ENCODE results near the gene PARVB. TPM values are rescaled to one million over a fixed set of nuclear protein-coding genes. Genes with fewer than 3 reads are reported as not detected.

Gene PARVB
- total and polyA plus RNA-seq, 9 of the 15 experiments (the other 6 are each of a cell fraction or from before 2014, with no cell fraction given): 1.1 to 59.2 (median 29.2) TPM

DNA sequence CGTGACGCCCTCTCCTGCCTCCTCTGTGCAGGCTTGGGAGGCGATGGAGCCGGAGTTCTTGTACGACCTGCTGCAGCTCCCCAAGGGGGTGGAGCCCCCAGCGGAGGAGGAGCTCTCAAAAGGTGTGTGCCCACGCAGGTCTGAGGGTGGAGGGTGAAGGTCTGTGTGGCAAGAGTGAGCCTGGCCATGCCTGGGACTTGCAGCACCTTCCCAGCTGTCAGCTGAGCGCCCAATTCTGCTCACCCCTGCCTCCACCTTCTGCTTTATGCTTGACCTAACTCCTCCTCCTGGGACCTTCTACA, 159.1 kb downstream of the PARVB start:
- no peak overlapping the region for H3K4me3 ChIP-seq
- 0% methylated on average over 4 of the region's 8 CpGs for WGBS (ENCODE audit: insufficient coverage, low coverage, missing lambda C conversion rate)

More for the DNA sequence above, 159.1 kb downstream of the PARVB start:
- H3K79me2 ChIP-seq (ENCODE audit: control insufficient read depth, insufficient read depth, low read length): no peaks in the 10 kb centered on the region
- ATAC-seq (no peak), FAIRE-seq (no peak), DNase-seq (ENCODE audit: extremely low read depth in 1 of 4, low spot score in 3 of 4) (no peak)
- intact Hi-C loops (cut with micrococcal nuclease) (no loop called here), in situ Hi-C loops (cut with MboI) (no loop called here)
- no peak overlapping the region; a peak in 1 of 4 replicates for H3K9ac ChIP-seq (ENCODE audit: insufficient read depth in 1 of 2, low read depth in 2 of 2, low read length in 2 of 2)
- POLR2A ChIA-PET: no interaction called here
- H3K4me2 ChIP-seq (ENCODE audit: insufficient read depth, low read length): no peak overlapping the region
- peaks cover 0 to 11% of the 10 kb centered on the region in 2 experiments; a peak in 2 of 5 replicates for H3K4me1 ChIP-seq (replicated peaks in 1 of 2; ENCODE audit: control insufficient read depth in 2 of 2, insufficient read depth in 2 of 2, low read length in 2 of 2)
- H3K9me3 ChIP-seq (replicated peaks; ENCODE audit: control insufficient read depth, insufficient read depth, low read depth, low read length): no peaks in the 10 kb centered on the region
- no peaks in the 10 kb centered on the region for H3K36me3 ChIP-seq (ENCODE audit: control insufficient read depth, insufficient read depth, low read length)
- no peak overlapping the region for H3K27ac ChIP-seq (ENCODE audit: extremely low read depth, low read depth, low read length)
- CTCF ChIA-PET (ENCODE audit: low intra/inter-chr PET ratio): no interaction called here
- BruUV-seq (replicated peaks): no TSS peak
- no peaks in the 10 kb centered on the region for H3K9me1 ChIP-seq (ENCODE audit: control insufficient read depth, insufficient read depth, low read length)
- TF ChIP-seq FOXK1 (CRISPR knock-in tag; IDR thresholded peaks at IDR 0.05; ENCODE audit: borderline replicate concordance): no peak
- TF ChIP-seq, protein P1, sequence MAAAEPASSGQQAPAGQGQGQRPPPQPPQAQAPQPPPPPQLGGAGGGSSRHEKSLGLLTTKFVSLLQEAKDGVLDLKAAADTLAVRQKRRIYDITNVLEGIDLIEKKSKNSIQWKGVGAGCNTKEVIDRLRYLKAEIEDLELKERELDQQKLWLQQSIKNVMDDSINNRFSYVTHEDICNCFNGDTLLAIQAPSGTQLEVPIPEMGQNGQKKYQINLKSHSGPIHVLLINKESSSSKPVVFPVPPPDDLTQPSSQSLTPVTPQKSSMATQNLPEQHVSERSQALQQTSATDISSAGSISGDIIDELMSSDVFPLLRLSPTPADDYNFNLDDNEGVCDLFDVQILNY (CRISPR knock-in tag; IDR thresholded peaks at IDR 0.05): no peak
- TF ChIP-seq, protein P2, sequence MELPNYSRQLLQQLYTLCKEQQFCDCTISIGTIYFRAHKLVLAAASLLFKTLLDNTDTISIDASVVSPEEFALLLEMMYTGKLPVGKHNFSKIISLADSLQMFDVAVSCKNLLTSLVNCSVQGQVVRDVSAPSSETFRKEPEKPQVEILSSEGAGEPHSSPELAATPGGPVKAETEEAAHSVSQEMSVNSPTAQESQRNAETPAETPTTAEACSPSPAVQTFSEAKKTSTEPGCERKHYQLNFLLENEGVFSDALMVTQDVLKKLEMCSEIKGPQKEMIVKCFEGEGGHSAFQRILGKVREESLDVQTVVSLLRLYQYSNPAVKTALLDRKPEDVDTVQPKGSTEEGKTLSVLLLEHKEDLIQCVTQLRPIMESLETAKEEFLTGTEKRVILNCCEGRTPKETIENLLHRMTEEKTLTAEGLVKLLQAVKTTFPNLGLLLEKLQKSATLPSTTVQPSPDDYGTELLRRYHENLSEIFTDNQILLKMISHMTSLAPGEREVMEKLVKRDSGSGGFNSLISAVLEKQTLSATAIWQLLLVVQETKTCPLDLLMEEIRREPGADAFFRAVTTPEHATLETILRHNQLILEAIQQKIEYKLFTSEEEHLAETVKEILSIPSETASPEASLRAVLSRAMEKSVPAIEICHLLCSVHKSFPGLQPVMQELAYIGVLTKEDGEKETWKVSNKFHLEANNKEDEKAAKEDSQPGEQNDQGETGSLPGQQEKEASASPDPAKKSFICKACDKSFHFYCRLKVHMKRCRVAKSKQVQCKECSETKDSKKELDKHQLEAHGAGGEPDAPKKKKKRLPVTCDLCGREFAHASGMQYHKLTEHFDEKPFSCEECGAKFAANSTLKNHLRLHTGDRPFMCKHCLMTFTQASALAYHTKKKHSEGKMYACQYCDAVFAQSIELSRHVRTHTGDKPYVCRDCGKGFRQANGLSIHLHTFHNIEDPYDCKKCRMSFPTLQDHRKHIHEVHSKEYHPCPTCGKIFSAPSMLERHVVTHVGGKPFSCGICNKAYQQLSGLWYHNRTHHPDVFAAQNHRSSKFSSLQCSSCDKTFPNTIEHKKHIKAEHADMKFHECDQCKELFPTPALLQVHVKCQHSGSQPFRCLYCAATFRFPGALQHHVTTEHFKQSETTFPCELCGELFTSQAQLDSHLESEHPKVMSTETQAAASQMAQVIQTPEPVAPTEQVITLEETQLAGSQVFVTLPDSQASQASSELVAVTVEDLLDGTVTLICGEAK (IDR thresholded peaks at IDR 0.05): no peak
- TF ChIP-seq, protein P2 (CRISPR knock-in tag; IDR thresholded peaks at IDR 0.05): no peak
- TF ChIP-seq ZKSCAN3 (CRISPR knock-in tag; IDR thresholded peaks at IDR 0.05): no peak
- no peak for TF ChIP-seq MAZ (CRISPR knock-in tag; conservative IDR thresholded peaks at IDR 0.05 in 1 of 2, IDR thresholded peaks at IDR 0.05 in 1 of 2)
- TF ChIP-seq SETDB1 (IDR thresholded peaks at IDR 0.05; ENCODE audit: low read length): no peak
- TF ChIP-seq XRCC5 (IDR thresholded peaks at IDR 0.05; ENCODE audit: low read depth, low read length): no peak
- no peak for TF ChIP-seq MCM5 (IDR thresholded peaks at IDR 0.05; ENCODE audit: low read depth)
- no peak for TF ChIP-seq NR2F6 (CRISPR knock-in tag; IDR thresholded peaks at IDR 0.05)
- peaks cover 19 to 41% of the 10 kb centered on the region in 2 experiments; a peak in 4 of 5 replicates for H3K27me3 ChIP-seq (ENCODE audit: control insufficient read depth in 2 of 2, insufficient read depth in 2 of 2, low read length in 2 of 2)
- H2AFZ ChIP-seq (ENCODE audit: low read depth, low read length): no peak overlapping the region
- H4K20me1 ChIP-seq (replicated peaks; ENCODE audit: control insufficient read depth, insufficient read depth, low read length): peaks cover 4% of the 10 kb centered on the region; the same call in 1 of the 2 replicates
